CD4-positive, alpha-beta T cell (primary cell): ENCODE results near the gene ETNK2. TPM values are rescaled to one million over a fixed set of nuclear protein-coding genes. Genes with fewer than 3 reads are reported as not detected.

Experiments used
- ATAC-seq: fragments of 200-7000 bp; cut with Tn5 transposase; one replicate; pipeline ENCODE4 v1.10.0; 2022; ENCODE audit warnings: mild to moderate bottlenecking; ENCODE audit not compliant: poor library complexity
- CTCF ChIA-PET: fragments of 350-600 bp; sonication (Branson Sonifier 250); formaldehyde crosslinking; loops from one replicate; lab custom pipeline; 2021; ENCODE audit warnings: antibody characterized with exemption, inconsistent platforms; lab: Charles Lee
- POLR2A ChIA-PET: fragments of 350-600 bp; sonication (Branson Sonifier 250); formaldehyde crosslinking; loops from one replicate; lab custom pipeline; 2021; ENCODE audit warnings: antibody characterized with exemption, inconsistent platforms; lab: Charles Lee
- DNase-seq, 14 experiments: peaks; one replicate each; pipeline ENCODE4 v3.0.0-alpha.2; 2013 to 2020; ENCODE audit warnings: mixed read lengths in 2 of 14
- H3K27ac ChIP-seq, 2 donors: one replicate each; pipeline versions ENCODE4 v1.5.1 to v1.7.0; 2013; ENCODE audit warnings: low read length in 2 of 2, low read depth in 1 of 2, mild to moderate bottlenecking in 1 of 2
- H3K27me3 ChIP-seq, 2 experiments: 1 replicate in 1 of 2; 2 replicates in 1 of 2; pipeline versions ENCODE4 v1.6.1 to v1.7.0; 2013; ENCODE audit warnings: low read length in 2 of 2, control low read depth in 1 of 2, mild to moderate bottlenecking in 1 of 2, moderate library complexity in 1 of 2; ENCODE audit not compliant: insufficient read depth in 2 of 2, control insufficient read depth in 1 of 2
- H3K36me3 ChIP-seq: one replicate; pipeline ENCODE4 v1.6.1; 2013; ENCODE audit warnings: low read length, control low read depth; ENCODE audit not compliant: insufficient read depth
- H3K4me1 ChIP-seq: one replicate; pipeline ENCODE4 v1.6.1; 2013; ENCODE audit warnings: low read length, control low read depth; ENCODE audit not compliant: insufficient read depth
- H3K4me3 ChIP-seq: one replicate; pipeline ENCODE4 v1.5.1; 2013; ENCODE audit warnings: mild to moderate bottlenecking, low read length, moderate library complexity
- H3K9me3 ChIP-seq, 2 experiments: 1 replicate in 1 of 2; 2 replicates in 1 of 2; pipeline versions ENCODE4 v1.6.1 to v1.7.0; 2013; ENCODE audit warnings: low read length in 2 of 2, mild to moderate bottlenecking in 2 of 2, control low read depth in 1 of 2, moderate library complexity in 1 of 2; ENCODE audit not compliant: control insufficient read depth in 1 of 2, insufficient read depth in 1 of 2
- H3K27ac Mint-ChIP-seq: one replicate; pipeline ENCODE4 v1.8.0; 2020; ENCODE audit warnings: mixed read lengths
- H3K27me3 Mint-ChIP-seq: one replicate; pipeline ENCODE4 v1.8.0; 2021; ENCODE audit warnings: mixed read lengths
- H3K36me3 Mint-ChIP-seq: one replicate; pipeline ENCODE4 v1.8.0; 2021; ENCODE audit warnings: low read depth, mixed read lengths
- H3K4me1 Mint-ChIP-seq: one replicate; pipeline ENCODE4 v1.8.0; 2021; ENCODE audit warnings: low read depth, mixed read lengths
- H3K4me3 Mint-ChIP-seq: one replicate; pipeline ENCODE4 v1.8.0; 2020; ENCODE audit warnings: mild to moderate bottlenecking, mixed read lengths
- H3K9me3 Mint-ChIP-seq: one replicate; pipeline ENCODE4 v1.8.0; 2020; ENCODE audit warnings: mixed read lengths
- intact Hi-C, 2 experiments: fragments of 100-400 bp; cut with DNase I in 1 of 2; cut with micrococcal nuclease in 1 of 2; formaldehyde crosslinking; loops; one replicate each; pipeline versions ENCODE4 v1.15.1 to v1.9.0; 2023 to 2025; cut with DNase I, micrococcal nuclease
- total RNA-seq, 174 experiments: library from RNA in 2 of 174; stranded (reverse) in 2 of 174; gene quantifications; one replicate each; pipeline ENCODE4 v1.2.3 and lab custom pipeline; 2021 to 2026
- TF ChIP-seq, protein P1 (sequence below): fragments of 200-600 bp; IDR thresholded peaks from one replicate; pipeline ENCODE4 v1.8.0; 2022; ENCODE audit warnings: antibody characterized with exemption, mild to moderate bottlenecking

The ETNK2 gene
- total RNA-seq, 2 experiments from 2014 or later, result 11.7 to 12.9 TPM

DNA sequence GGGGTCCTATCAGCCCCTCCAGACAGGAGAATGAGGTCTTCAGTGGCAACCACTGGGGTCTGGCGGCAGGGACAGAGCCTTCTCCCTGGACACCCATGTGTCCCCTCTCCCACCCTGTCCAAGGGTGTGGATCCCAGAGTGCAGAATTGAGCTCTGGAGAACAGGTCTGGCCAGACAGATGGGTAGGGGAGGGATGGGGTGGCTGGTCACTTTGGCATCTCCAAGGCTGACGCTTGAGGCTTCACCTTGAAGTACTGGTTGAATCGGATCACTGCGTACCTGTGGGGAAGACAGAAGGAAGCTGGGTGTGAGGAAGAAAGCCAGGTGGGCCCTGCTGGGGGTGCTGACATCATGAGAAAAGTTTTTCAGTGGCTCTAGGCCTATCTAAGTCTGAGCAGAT, 19.9 kb downstream of the ETNK2 start:
- DNase-seq, result no peak
- ATAC-seq, result no peak
- H3K36me3 ChIP-seq, result no peaks in the 10 kb centered on the region
- H3K4me3 ChIP-seq, result no peak overlapping the region
- Mint-ChIP-seq H3K4me1 (peaks cover 9% of the 10 kb centered on the region), H3K27ac (no peak overlapping the region), H3K4me3 (no peak overlapping the region), H3K27me3 (no peaks in the 10 kb centered on the region), H3K36me3 (no peaks in the 10 kb centered on the region), H3K9me3 (no peaks in the 10 kb centered on the region)
- TF ChIP-seq, protein P1, sequence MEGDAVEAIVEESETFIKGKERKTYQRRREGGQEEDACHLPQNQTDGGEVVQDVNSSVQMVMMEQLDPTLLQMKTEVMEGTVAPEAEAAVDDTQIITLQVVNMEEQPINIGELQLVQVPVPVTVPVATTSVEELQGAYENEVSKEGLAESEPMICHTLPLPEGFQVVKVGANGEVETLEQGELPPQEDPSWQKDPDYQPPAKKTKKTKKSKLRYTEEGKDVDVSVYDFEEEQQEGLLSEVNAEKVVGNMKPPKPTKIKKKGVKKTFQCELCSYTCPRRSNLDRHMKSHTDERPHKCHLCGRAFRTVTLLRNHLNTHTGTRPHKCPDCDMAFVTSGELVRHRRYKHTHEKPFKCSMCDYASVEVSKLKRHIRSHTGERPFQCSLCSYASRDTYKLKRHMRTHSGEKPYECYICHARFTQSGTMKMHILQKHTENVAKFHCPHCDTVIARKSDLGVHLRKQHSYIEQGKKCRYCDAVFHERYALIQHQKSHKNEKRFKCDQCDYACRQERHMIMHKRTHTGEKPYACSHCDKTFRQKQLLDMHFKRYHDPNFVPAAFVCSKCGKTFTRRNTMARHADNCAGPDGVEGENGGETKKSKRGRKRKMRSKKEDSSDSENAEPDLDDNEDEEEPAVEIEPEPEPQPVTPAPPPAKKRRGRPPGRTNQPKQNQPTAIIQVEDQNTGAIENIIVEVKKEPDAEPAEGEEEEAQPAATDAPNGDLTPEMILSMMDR, result no peak
- H3K27ac ChIP-seq, result no peak overlapping the region
- H3K27me3 ChIP-seq, result no peaks in the 10 kb centered on the region
- peaks cover 11% of the 10 kb centered on the region for H3K4me1 ChIP-seq
- intact Hi-C loops, result loop anchor here in 1 of 2 experiments (1.0 kb wide), 1 partner anchor 266 kb away; no protein-coding TSS in a partner anchor
- H3K9me3 ChIP-seq, result no peaks in the 10 kb centered on the region
- CTCF ChIA-PET, result no interaction called here
- POLR2A ChIA-PET, result no interaction called here

DNA sequence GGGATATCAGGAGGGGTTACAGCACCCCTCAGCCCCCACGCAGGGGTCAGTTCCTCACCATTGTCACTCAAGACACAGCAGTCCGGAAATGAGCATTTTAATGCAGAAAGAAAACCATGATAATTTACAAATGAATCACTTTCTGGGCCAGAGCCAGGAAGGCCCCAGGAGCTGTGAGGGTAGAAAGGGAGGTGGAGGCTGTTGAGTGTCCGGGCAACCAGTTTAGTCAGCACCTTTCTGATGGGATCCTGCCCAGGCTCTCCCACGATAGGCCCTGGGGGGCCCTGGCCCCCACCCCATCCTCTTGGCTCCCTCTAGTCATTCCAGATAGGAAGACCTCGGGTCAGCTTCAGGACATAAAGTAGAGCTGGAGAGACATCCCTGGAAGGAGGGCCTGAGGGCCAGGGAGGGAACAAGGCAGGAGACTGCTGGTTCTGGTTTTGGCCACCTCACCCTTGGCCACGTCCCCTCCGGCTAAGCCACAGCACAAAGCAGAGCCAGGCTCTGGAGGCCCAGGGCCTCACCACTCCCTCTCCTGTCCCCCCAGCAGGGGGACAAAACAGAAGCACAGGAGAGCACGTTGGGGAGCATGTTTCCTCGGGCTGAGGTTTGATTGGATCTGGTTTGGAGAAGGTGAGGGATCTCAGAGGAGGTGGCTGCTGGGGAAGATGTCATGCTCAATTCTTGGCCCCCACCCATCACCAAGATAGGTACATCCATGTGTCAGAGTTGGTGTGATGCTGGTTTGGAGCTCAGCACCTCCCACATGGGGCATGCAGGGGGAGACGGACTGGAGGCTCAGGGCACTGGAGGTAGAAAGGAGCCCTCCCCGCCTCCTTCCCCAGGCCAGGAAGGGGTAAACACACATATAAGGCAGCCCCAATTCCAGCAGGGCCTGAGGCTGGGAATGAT, 20.6 kb downstream of the ETNK2 start:
- DNase-seq (no peak), ATAC-seq (no peak)
- intact Hi-C loops, result loop anchor here in 1 of 2 experiments (1.0 kb wide), 1 partner anchor 265 kb away; no protein-coding TSS in a partner anchor
- Mint-ChIP-seq H3K4me1 (peaks cover 9% of the 10 kb centered on the region), H3K4me3 (no peak overlapping the region), H3K36me3 (no peaks in the 10 kb centered on the region), H3K27ac (no peak overlapping the region), H3K27me3 (no peaks in the 10 kb centered on the region), H3K9me3 (no peaks in the 10 kb centered on the region)
- H3K27ac ChIP-seq, result no peak overlapping the region
- no peaks in the 10 kb centered on the region for H3K27me3 ChIP-seq
- POLR2A ChIA-PET, result no interaction called here
- peaks cover 11% of the 10 kb centered on the region for H3K4me1 ChIP-seq
- CTCF ChIA-PET, result no interaction called here
- H3K9me3 ChIP-seq, result no peaks in the 10 kb centered on the region
- TF ChIP-seq, protein P1, result no peak
- H3K4me3 ChIP-seq, result no peak overlapping the region
- H3K36me3 ChIP-seq, result no peaks in the 10 kb centered on the region

DNA sequence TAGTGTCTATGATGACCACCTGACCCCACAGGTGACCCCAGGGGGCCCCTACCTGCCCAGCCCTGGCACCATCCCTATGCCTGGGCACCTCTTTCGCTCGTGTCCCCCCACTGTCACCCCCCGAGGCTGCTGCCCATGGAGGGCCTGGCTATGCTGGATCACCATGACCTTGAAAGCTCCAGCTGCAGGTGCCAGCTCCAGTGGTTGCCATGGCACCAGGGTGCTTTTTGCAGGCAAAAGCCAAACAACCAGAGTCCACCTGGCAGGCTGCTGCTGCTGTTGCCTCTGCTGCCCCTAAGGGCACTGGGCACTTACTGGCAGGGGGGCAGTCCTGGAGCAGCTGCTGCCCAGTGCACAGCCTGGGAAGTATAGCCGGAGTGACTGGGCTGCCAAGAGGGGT, 21.7 kb downstream of the ETNK2 start:
- intact Hi-C loops, result no loop called here
- CTCF ChIA-PET, result no interaction called here
- ATAC-seq, result no peak
- H3K27ac Mint-ChIP-seq, result no peak overlapping the region
- Histone ChIP-seq H3K9me3 (no peaks in the 10 kb centered on the region), H3K36me3 (no peaks in the 10 kb centered on the region), H3K27ac (no peak overlapping the region), H3K4me3 (no peak overlapping the region), H3K27me3 (no peaks in the 10 kb centered on the region), H3K4me1 (peaks cover 11% of the 10 kb centered on the region)
- no peaks in the 10 kb centered on the region for H3K36me3 Mint-ChIP-seq
- TF ChIP-seq, protein P1, result no peak
- peaks cover 9% of the 10 kb centered on the region for H3K4me1 Mint-ChIP-seq
- H3K9me3 Mint-ChIP-seq, result no peaks in the 10 kb centered on the region
- POLR2A ChIA-PET, result no interaction called here
- H3K4me3 Mint-ChIP-seq, result no peak overlapping the region
- no peaks in the 10 kb centered on the region for H3K27me3 Mint-ChIP-seq
- DNase-seq, result no peak
